ENCODE data around the gene ARSD. TPM values are rescaled to one million over a fixed set of nuclear protein-coding genes. Genes with fewer than 3 reads are reported as not detected.
"Not testable (repeated sequence)": the region's sequence is repeated elsewhere in the genome, so short reads cannot be mapped to it uniquely, and the experiment has no call there.

Gene ARSD
- polyA plus RNA-seq, 4 donors, result 12.3 to 39.6 (median 15.5) TPM

GRCh38 chrX:2908125-2908685 is 20.9 kb downstream of the ARSD start:
- Histone ChIP-seq H3K9me3 (ENCODE audit: control insufficient read depth in 2 of 2, insufficient read depth in 1 of 2, low read depth in 1 of 2, low read length in 1 of 2) (peaks cover 0 to 14% of the 10 kb centered on the region in 2 donors), H3K36me3 (ENCODE audit: control insufficient read depth in 3 of 3, insufficient read depth in 2 of 3, low read depth in 1 of 3, low read length in 3 of 3) (peaks cover 0 to 21% (median 3%) of the 10 kb centered on the region in 3 donors), H3K27me3 (ENCODE audit: control insufficient read depth in 3 of 3, insufficient read depth in 3 of 3, low read length in 3 of 3) (no peaks in the 10 kb centered on the region), H3K4me1 (ENCODE audit: control insufficient read depth in 3 of 3, insufficient read depth in 2 of 3, low read depth in 1 of 3, low read length in 2 of 3) (peaks cover 0 to 7% (median 0%) of the 10 kb centered on the region in 3 donors), H3K4me3 (ENCODE audit: low read depth in 1 of 3, low read length in 3 of 3) (no peak overlapping the region), H3K27ac (ENCODE audit: low read depth in 1 of 3, low read length in 2 of 3) (no peak overlapping the region)
- 91 to 98% (median 96%) methylated on average over 2 of the region's 2 CpGs for WGBS, 3 donors
- DNase-seq (no peak), FAIRE-seq (no peak)

GRCh38 chrX:2907295-2907694 is 21.8 kb downstream of the ARSD start:
- DNase-seq, result no peak
- H3K4me3 ChIP-seq (ENCODE audit: low read depth in 1 of 3, low read length in 3 of 3), result no peak overlapping the region
- no peak for FAIRE-seq
- no peak overlapping the region for H3K27ac ChIP-seq (ENCODE audit: low read depth in 1 of 3, low read length in 2 of 3)
- H3K9me3 ChIP-seq (ENCODE audit: control insufficient read depth in 2 of 2, insufficient read depth in 1 of 2, low read depth in 1 of 2, low read length in 1 of 2), result peaks cover 0 to 16% of the 10 kb centered on the region in 2 donors
- peaks cover 0 to 21% (median 3%) of the 10 kb centered on the region in 3 donors for H3K36me3 ChIP-seq (ENCODE audit: control insufficient read depth in 3 of 3, insufficient read depth in 2 of 3, low read depth in 1 of 3, low read length in 3 of 3)
- H3K27me3 ChIP-seq (ENCODE audit: control insufficient read depth in 3 of 3, insufficient read depth in 3 of 3, low read length in 3 of 3), result no peaks in the 10 kb centered on the region
- 91 to 93% (median 92%) methylated on average over 17 to 27 of the region's 27 CpGs for WGBS, 3 donors
- no peaks in the 10 kb centered on the region for H3K4me1 ChIP-seq (ENCODE audit: control insufficient read depth in 3 of 3, insufficient read depth in 2 of 3, low read depth in 1 of 3, low read length in 2 of 3)

DNA sequence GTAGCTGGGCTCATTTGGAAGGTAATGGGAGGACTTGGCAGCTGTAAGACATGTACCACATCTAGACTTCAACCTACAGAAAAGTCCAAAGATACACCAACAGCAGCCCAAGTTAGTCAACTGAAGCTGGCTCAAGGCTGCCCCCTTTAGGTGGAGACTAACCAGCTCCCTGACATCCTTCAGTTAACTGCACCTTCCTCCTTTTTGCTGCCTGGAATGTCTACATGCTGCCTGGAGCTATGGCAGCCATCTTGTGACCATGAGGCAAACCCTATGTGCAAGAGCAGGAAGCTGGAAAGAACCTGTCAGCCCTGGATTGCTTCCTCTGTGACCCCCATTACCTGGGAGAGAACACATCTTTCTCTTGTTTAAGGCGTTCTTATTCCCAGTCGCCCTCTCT is 25.8 kb downstream of the ARSD start:
- WGBS, 3 donors, result 95 to 98% (median 96%) methylated on average over 2 of the region's 2 CpGs
- H3K36me3 ChIP-seq (ENCODE audit: control insufficient read depth in 3 of 3, insufficient read depth in 2 of 3, low read depth in 1 of 3, low read length in 3 of 3), result peaks cover 0 to 12% (median 3%) of the 10 kb centered on the region in 3 donors
- DNase-seq (peak in 1 of 2 donors; percentile 29), FAIRE-seq (no peak)
- peaks cover 0 to 10% (median 2%) of the 10 kb centered on the region in 3 donors for H3K4me1 ChIP-seq (ENCODE audit: control insufficient read depth in 3 of 3, insufficient read depth in 2 of 3, low read depth in 1 of 3, low read length in 2 of 3)
- H3K4me3 ChIP-seq (ENCODE audit: low read depth in 1 of 3, low read length in 3 of 3), result no peak overlapping the region
- H3K9me3 ChIP-seq (ENCODE audit: control insufficient read depth in 2 of 2, insufficient read depth in 1 of 2, low read depth in 1 of 2, low read length in 1 of 2), result peaks cover 0 to 16% of the 10 kb centered on the region in 2 donors
- no peak overlapping the region for H3K27ac ChIP-seq (ENCODE audit: low read depth in 1 of 3, low read length in 2 of 3)
- H3K27me3 ChIP-seq (ENCODE audit: control insufficient read depth in 3 of 3, insufficient read depth in 3 of 3, low read length in 3 of 3), result no peaks in the 10 kb centered on the region

DNA sequence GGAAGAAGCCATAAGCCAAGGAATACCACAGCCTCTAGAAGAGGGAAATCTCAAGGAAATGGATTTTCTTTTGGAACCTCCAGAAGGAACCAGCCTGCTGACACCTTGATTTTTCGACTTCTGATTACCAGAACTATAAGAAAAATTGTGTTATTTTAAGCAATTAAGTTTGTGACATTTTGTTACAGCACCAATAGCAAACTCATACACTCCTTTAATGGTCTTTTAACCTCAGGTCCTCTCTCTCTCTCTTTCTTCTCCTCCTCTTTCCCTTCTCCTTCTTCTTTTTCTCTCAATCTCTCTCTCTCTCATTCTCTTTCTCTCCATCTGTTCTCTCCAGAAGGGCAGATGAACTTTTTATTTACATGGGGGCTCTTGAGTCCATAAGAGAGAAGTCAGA is 26.3 kb downstream of the ARSD start:
- peaks cover 0 to 10% (median 2%) of the 10 kb centered on the region in 3 donors for H3K4me1 ChIP-seq (ENCODE audit: control insufficient read depth in 3 of 3, insufficient read depth in 2 of 3, low read depth in 1 of 3, low read length in 2 of 3)
- FAIRE-seq (no peak), DNase-seq (no peak)
- WGBS, 3 donors, result 100% methylated on average over 1 of the region's 1 CpG
- peaks cover 0 to 16% of the 10 kb centered on the region in 2 donors for H3K9me3 ChIP-seq (ENCODE audit: control insufficient read depth in 2 of 2, insufficient read depth in 1 of 2, low read depth in 1 of 2, low read length in 1 of 2)
- H3K36me3 ChIP-seq (ENCODE audit: control insufficient read depth in 3 of 3, insufficient read depth in 2 of 3, low read depth in 1 of 3, low read length in 3 of 3), result peaks cover 0 to 12% (median 3%) of the 10 kb centered on the region in 3 donors
- no peaks in the 10 kb centered on the region for H3K27me3 ChIP-seq (ENCODE audit: control insufficient read depth in 3 of 3, insufficient read depth in 3 of 3, low read length in 3 of 3)
- H3K27ac ChIP-seq (ENCODE audit: low read depth in 1 of 3, low read length in 2 of 3), result no peak overlapping the region
- no peak overlapping the region for H3K4me3 ChIP-seq (ENCODE audit: low read depth in 1 of 3, low read length in 3 of 3)

DNA sequence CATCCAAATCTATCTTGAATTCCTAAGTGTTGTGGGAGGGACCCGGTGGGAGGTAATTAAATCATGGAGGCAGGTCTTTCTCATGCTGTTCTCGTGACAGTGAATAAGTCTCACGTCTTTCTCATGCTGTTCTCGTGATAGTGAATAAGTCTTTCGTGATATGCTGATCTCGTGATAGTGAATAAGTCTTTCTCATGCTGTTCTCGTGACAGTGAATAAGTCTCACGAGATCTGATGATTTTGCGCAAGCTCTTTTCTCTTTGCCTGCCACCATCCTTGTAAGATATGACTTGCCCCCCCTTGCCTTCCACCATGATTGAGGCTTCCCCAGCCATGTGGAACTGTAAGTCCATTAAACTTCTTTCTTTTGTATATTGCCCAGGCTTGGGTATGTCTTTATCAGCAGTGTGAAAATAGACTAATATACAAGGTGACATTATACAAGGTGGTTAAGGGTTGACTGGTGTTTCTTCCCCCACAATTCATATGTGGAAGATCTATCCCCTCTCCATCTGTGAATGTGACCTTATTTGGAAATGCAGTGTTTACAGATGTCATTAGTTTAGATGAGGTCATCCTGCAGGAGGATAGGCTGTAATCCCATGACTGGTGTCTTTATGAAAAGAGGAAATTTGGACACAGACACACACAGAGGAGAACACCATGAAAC is 27.6 kb downstream of the ARSD start:
- Histone ChIP-seq H3K27ac (ENCODE audit: low read depth in 1 of 3, low read length in 2 of 3) (no peak overlapping the region), H3K4me3 (ENCODE audit: low read depth in 1 of 3, low read length in 3 of 3) (no peak overlapping the region), H3K4me1 (ENCODE audit: control insufficient read depth in 3 of 3, insufficient read depth in 2 of 3, low read depth in 1 of 3, low read length in 2 of 3) (peaks cover 0 to 17% (median 2%) of the 10 kb centered on the region in 3 donors), H3K27me3 (ENCODE audit: control insufficient read depth in 3 of 3, insufficient read depth in 3 of 3, low read length in 3 of 3) (no peaks in the 10 kb centered on the region), H3K9me3 (ENCODE audit: control insufficient read depth in 2 of 2, insufficient read depth in 1 of 2, low read depth in 1 of 2, low read length in 1 of 2) (peaks cover 0 to 16% of the 10 kb centered on the region in 2 donors), H3K36me3 (ENCODE audit: control insufficient read depth in 3 of 3, insufficient read depth in 2 of 3, low read depth in 1 of 3, low read length in 3 of 3) (peaks cover 0 to 5% (median 3%) of the 10 kb centered on the region in 3 donors)
- DNase-seq (no peak), FAIRE-seq (no peak)
- WGBS, 3 donors, result 92 to 95% (median 94%) methylated on average over 9 of the region's 9 CpGs

GRCh38 chrX:2898846-2899512 is 30.2 kb downstream of the ARSD start:
- H3K27me3 ChIP-seq (ENCODE audit: control insufficient read depth in 3 of 3, insufficient read depth in 3 of 3, low read length in 3 of 3), result no peaks in the 10 kb centered on the region
- H3K4me3 ChIP-seq (ENCODE audit: low read depth in 1 of 3, low read length in 3 of 3), result peak overlapping the region in 1 of 3 donors; percentile 29
- 28 to 66% (median 43%) methylated on average over 13 of the region's 13 CpGs for WGBS, 3 donors
- H3K4me1 ChIP-seq (ENCODE audit: control insufficient read depth in 3 of 3, insufficient read depth in 2 of 3, low read depth in 1 of 3, low read length in 2 of 3), result peaks cover 0 to 35% (median 7%) of the 10 kb centered on the region in 3 donors
- H3K9me3 ChIP-seq (ENCODE audit: control insufficient read depth in 2 of 2, insufficient read depth in 1 of 2, low read depth in 1 of 2, low read length in 1 of 2), result peaks cover 0 to 9% of the 10 kb centered on the region in 2 donors
- peak overlapping the region; percentile 67 to 95 (median 93) for H3K27ac ChIP-seq (ENCODE audit: low read depth in 1 of 3, low read length in 2 of 3)
- DNase-seq (peak; percentile 58 to 72), FAIRE-seq (no peak)
- no peaks in the 10 kb centered on the region for H3K36me3 ChIP-seq (ENCODE audit: control insufficient read depth in 3 of 3, insufficient read depth in 2 of 3, low read depth in 1 of 3, low read length in 3 of 3)

DNA sequence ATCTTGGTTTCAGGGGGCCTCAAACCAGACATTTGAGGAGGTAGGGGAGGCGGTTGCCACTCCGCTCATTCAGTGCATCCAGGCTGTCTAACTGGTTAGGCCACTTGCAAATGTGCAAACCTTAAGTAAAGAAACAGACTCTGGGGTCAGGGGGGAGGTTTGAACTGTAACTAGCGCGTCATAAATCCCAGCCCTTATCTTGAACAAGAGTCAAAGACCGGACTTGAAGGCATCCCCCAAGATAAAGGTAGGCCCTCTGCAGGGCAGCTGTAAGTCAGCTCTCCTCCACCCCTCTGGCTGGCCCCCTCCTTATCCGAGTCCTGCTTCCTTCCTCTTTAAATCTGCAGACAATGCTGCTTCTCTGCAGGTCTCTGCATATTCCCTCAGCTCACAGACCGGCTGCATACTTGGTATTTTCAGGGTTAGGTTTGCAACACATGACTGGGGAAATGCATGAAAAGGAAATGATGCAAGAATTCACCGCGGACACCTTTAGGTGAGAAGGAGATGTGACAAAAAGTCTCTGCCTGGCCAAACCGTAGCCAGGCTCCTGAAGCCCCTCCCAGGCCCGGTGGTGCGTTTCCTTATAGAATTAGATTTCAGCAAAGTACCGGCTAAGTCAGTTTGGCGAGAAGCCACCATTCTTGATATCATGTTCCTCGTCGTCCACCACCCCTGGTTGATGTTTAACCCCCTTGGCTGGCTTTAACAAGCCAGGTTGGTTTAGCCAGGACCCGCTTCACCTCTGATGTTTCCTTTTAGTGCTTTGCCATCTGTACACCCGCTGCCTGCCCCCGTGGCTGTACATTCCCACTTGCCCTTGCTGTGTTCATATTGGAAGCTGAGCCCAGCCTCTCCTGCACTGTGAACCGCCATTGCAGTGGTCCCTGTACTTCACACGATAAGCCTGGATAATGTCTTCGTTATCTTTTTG is 31.2 kb downstream of the ARSD start:
- not testable (repeated sequence) for FAIRE-seq

GRCh38 chrX:2897311-2897689 is 31.8 kb downstream of the ARSD start:
- Histone ChIP-seq H3K36me3 (ENCODE audit: control insufficient read depth in 3 of 3, insufficient read depth in 2 of 3, low read depth in 1 of 3, low read length in 3 of 3) (no peaks in the 10 kb centered on the region), H3K27me3 (ENCODE audit: control insufficient read depth in 3 of 3, insufficient read depth in 3 of 3, low read length in 3 of 3) (no peaks in the 10 kb centered on the region), H3K4me1 (ENCODE audit: control insufficient read depth in 3 of 3, insufficient read depth in 2 of 3, low read depth in 1 of 3, low read length in 2 of 3) (peaks cover 0 to 44% (median 7%) of the 10 kb centered on the region in 3 donors), H3K9me3 (ENCODE audit: control insufficient read depth in 2 of 2, insufficient read depth in 1 of 2, low read depth in 1 of 2, low read length in 1 of 2) (no peaks in the 10 kb centered on the region), H3K4me3 (ENCODE audit: low read depth in 1 of 3, low read length in 3 of 3) (no peak overlapping the region), H3K27ac (ENCODE audit: low read depth in 1 of 3, low read length in 2 of 3) (peak overlapping the region; percentile 65 to 95 (median 90))
- WGBS, 3 donors, result 30 to 61% (median 37%) methylated on average over 12 of the region's 12 CpGs
- DNase-seq (no peak), FAIRE-seq (no peak)

More for the DNA sequence above, 31.2 kb downstream of the ARSD start:
- H3K9me3 ChIP-seq (ENCODE audit: control insufficient read depth in 2 of 2, insufficient read depth in 1 of 2, low read depth in 1 of 2, low read length in 1 of 2); H3K36me3 ChIP-seq (ENCODE audit: control insufficient read depth in 3 of 3, insufficient read depth in 2 of 3, low read depth in 1 of 3, low read length in 3 of 3); H3K27me3 ChIP-seq (ENCODE audit: control insufficient read depth in 3 of 3, insufficient read depth in 3 of 3, low read length in 3 of 3): not testable (repeated sequence)
- WGBS, 3 donors, result 4 to 24% (median 16%) methylated on average over 21 to 22 of the region's 22 CpGs
- peak overlapping the region in 1 of 3 donors; percentile 29 for H3K4me3 ChIP-seq (ENCODE audit: low read depth in 1 of 3, low read length in 3 of 3)
- peak; percentile 88 to 92 for DNase-seq
- peak overlapping the region; percentile 67 to 95 (median 93) for H3K27ac ChIP-seq (ENCODE audit: low read depth in 1 of 3, low read length in 2 of 3)
- peaks cover 0 to 39% (median 7%) of the 10 kb centered on the region in 3 donors for H3K4me1 ChIP-seq (ENCODE audit: control insufficient read depth in 3 of 3, insufficient read depth in 2 of 3, low read depth in 1 of 3, low read length in 2 of 3)
